IMR-90 (cell line): ENCODE results near the gene GPRIN3. TPM values are rescaled to one million over a fixed set of nuclear protein-coding genes. Genes with fewer than 3 reads are reported as not detected.

Experiments used
- ATAC-seq: fragments of 200-7000 bp; cut with Tn5 transposase; 2 replicates; pipeline ENCODE4 v1.9.1; 2020; ENCODE audit warnings: low read depth, mild to moderate bottlenecking, moderate library complexity
- BruUV-seq: library from RNA; stranded (reverse); fragments of 400-500 nt; replicated peaks from 2 replicates; lab custom pipeline; 2021; lab: Mats Ljungman, UMichigan
- CTCF ChIA-PET: fragments of 300-600 bp; formaldehyde crosslinking; extraction: SDS; loops from one replicate; lab custom pipeline; 2021; ENCODE audit warnings: antibody characterized with exemption; lab: Yijun Ruan, JAX
- POLR2A ChIA-PET: fragments of 300-600 bp; sonication (Branson Sonifier 250); formaldehyde crosslinking; loops from one replicate; lab custom pipeline; 2022; ENCODE audit warnings: antibody characterized with exemption; ENCODE audit not compliant: unreplicated experiment; lab: Charles Lee
- DNase-seq: peaks from one replicate; pipeline ENCODE4 v3.0.0; 2013
- H2AFZ ChIP-seq: replicated peaks from 2 replicates; pipeline ENCODE3; 2013; ENCODE audit warnings: low read length, mild to moderate bottlenecking; ENCODE audit not compliant: poor library complexity
- H2AK5ac ChIP-seq: 2 replicates; pipeline ENCODE4 v1.6.1; 2013; ENCODE audit warnings: low read depth, low read length, inconsistent platforms
- H2AK9ac ChIP-seq: replicated peaks from 2 replicates; pipeline ENCODE3; 2013; ENCODE audit warnings: mild to moderate bottlenecking, low read depth, low read length, moderate library complexity; ENCODE audit not compliant: poor library complexity
- H2BK120ac ChIP-seq: 2 replicates; pipeline ENCODE4 v1.6.1; 2013; ENCODE audit warnings: low read depth, low read length, inconsistent platforms
- H2BK15ac ChIP-seq: 3 replicates; pipeline ENCODE4 v1.6.1; 2013; ENCODE audit warnings: low read depth, low read length, inconsistent platforms
- H2BK20ac ChIP-seq: 2 replicates; pipeline ENCODE4 v1.6.1; 2013; ENCODE audit warnings: low read depth, mild to moderate bottlenecking, inconsistent platforms, low read length, moderate library complexity
- H2BK5ac ChIP-seq: 2 replicates; pipeline ENCODE4 v1.6.1; 2013; ENCODE audit warnings: mild to moderate bottlenecking, low read depth, low read length, inconsistent platforms; ENCODE audit not compliant: poor library complexity, severe bottlenecking
- H3K14ac ChIP-seq: replicated peaks from 2 replicates; pipeline ENCODE4 v1.6.1; 2013; ENCODE audit warnings: low read depth, low read length, inconsistent platforms
- H3K18ac ChIP-seq: 2 replicates; pipeline ENCODE4 v1.6.1; 2013; ENCODE audit warnings: low read depth, low read length, control low read depth
- H3K23ac ChIP-seq: 2 replicates; pipeline ENCODE4 v1.6.1; 2013; ENCODE audit warnings: low read depth, low read length, inconsistent platforms
- H3K27ac ChIP-seq: 2 replicates; pipeline ENCODE4 v1.5.1; 2013; ENCODE audit warnings: mild to moderate bottlenecking, control low read depth, low read length; ENCODE audit not compliant: insufficient read depth
- H3K27me3 ChIP-seq: 2 replicates; pipeline ENCODE4 v1.6.1; 2013; ENCODE audit warnings: low read length; ENCODE audit not compliant: control insufficient read depth, insufficient read depth
- H3K36me3 ChIP-seq: 2 replicates; pipeline ENCODE4 v1.6.1; 2013; ENCODE audit warnings: low read length, mixed read lengths; ENCODE audit not compliant: control insufficient read depth, insufficient read depth
- H3K4ac ChIP-seq: 2 replicates; pipeline ENCODE4 v1.6.1; 2013; ENCODE audit warnings: low read depth, low read length, inconsistent platforms
- H3K4me1 ChIP-seq: 2 replicates; pipeline ENCODE4 v1.6.1; 2013; ENCODE audit warnings: low read length, mixed read lengths; ENCODE audit not compliant: control insufficient read depth, insufficient read depth
- H3K4me2 ChIP-seq: 2 replicates; pipeline ENCODE4 v1.6.1; 2013; ENCODE audit warnings: low read depth, mild to moderate bottlenecking, control low read depth, low read length, moderate library complexity
- H3K4me3 ChIP-seq: 2 replicates; pipeline ENCODE4 v1.5.1; 2013; ENCODE audit warnings: low read depth, mild to moderate bottlenecking, control low read depth, low read length, moderate library complexity; ENCODE audit not compliant: insufficient read depth
- H3K56ac ChIP-seq: 2 replicates; pipeline ENCODE4 v1.6.1; 2013; ENCODE audit warnings: low read length, inconsistent platforms; ENCODE audit not compliant: insufficient read depth; ENCODE audit errors: extremely low read depth
- H3K79me1 ChIP-seq, 2 experiments: 2 replicates each; pipeline ENCODE4 v1.6.1; 2013; ENCODE audit warnings: low read length in 2 of 2, inconsistent platforms in 1 of 2, low read depth in 1 of 2
- H3K9ac ChIP-seq: 2 replicates; pipeline ENCODE4 v1.6.1; 2013; ENCODE audit warnings: low read depth, low read length, control low read depth
- H3K9me1 ChIP-seq: 2 replicates; pipeline ENCODE4 v1.6.1; 2013; ENCODE audit warnings: low read length, inconsistent platforms; ENCODE audit not compliant: insufficient read depth
- H3K9me3 ChIP-seq: 2 replicates; pipeline ENCODE4 v1.6.1; 2013; ENCODE audit warnings: low read length; ENCODE audit not compliant: control insufficient read depth, insufficient read depth
- H4K20me1 ChIP-seq: 2 replicates; pipeline ENCODE4 v1.6.1; 2013; ENCODE audit warnings: low read length, inconsistent platforms; ENCODE audit not compliant: insufficient read depth
- H4K5ac ChIP-seq: 2 replicates; pipeline ENCODE4 v1.6.1; 2013; ENCODE audit warnings: mild to moderate bottlenecking, low read depth, low read length, control low read depth
- H4K8ac ChIP-seq, 2 experiments: 2 replicates each; pipeline ENCODE4 v1.6.1; 2013; ENCODE audit warnings: low read depth in 2 of 2, low read length in 2 of 2, control low read depth in 1 of 2, inconsistent platforms in 1 of 2
- H4K91ac ChIP-seq: 2 replicates; pipeline ENCODE4 v1.6.1; 2013; ENCODE audit warnings: low read depth, low read length, inconsistent platforms; ENCODE audit not compliant: insufficient read depth
- CTCF ChIP-seq: conservative IDR thresholded peaks from 2 replicates; pipeline ENCODE4 v1.5.1; 2012; ENCODE audit warnings: mild to moderate bottlenecking, low read depth, low read length, improper control_type of control experiment
- ELK1 ChIP-seq: fragments of 150-350 bp; IDR thresholded peaks from 2 replicates; pipeline ENCODE4 v1.6.1; 2016; ENCODE audit warnings: low read depth, mild to moderate bottlenecking, low read length, moderate library complexity, borderline replicate concordance
- MAFK ChIP-seq: IDR thresholded peaks from 2 replicates; pipeline ENCODE4 v1.6.1; 2012; ENCODE audit warnings: low read depth, low read length, improper control_type of control experiment
- MAZ ChIP-seq: IDR thresholded peaks from 2 replicates; pipeline ENCODE4 v1.6.1; 2012; ENCODE audit warnings: low read depth, mild to moderate bottlenecking, low read length, improper control_type of control experiment, moderate library complexity, borderline replicate concordance
- MXI1 ChIP-seq: IDR thresholded peaks from 2 replicates; pipeline ENCODE4 v1.6.1; 2012; ENCODE audit warnings: low read depth, mild to moderate bottlenecking, low read length, moderate library complexity, borderline replicate concordance
- NFE2L2 ChIP-seq: fragments of 150-350 bp; IDR thresholded peaks from 2 replicates; pipeline ENCODE4 v1.6.1; 2016; ENCODE audit warnings: low read depth, mild to moderate bottlenecking, low read length
- POLR2A ChIP-seq: IDR thresholded peaks from 2 replicates; pipeline ENCODE4 v1.6.1; 2012; ENCODE audit warnings: mild to moderate bottlenecking, low read depth, low read length
- RFX5 ChIP-seq: IDR thresholded peaks from 2 replicates; pipeline ENCODE4 v1.8.0; 2012; ENCODE audit warnings: low read depth, mild to moderate bottlenecking, low read length, moderate library complexity
- WGBS, 2 experiments: methylation state at CpG; one replicate each; pipeline versions ENCODE4 v1.1.5 to v1.1.7; 2013; ENCODE audit warnings: missing lambda C conversion rate in 2 of 2; ENCODE audit not compliant: insufficient read length in 1 of 2; ENCODE audit errors: extremely low coverage in 2 of 2; 5-methylcytosine and 5-hydroxymethylcytosine counted together
- dilution Hi-C: fragments of 300-500 bp; cut with HindIII; formaldehyde crosslinking; loops from one replicate; pipeline ENCODE4 v1.14.3; 2018; ENCODE audit warnings: low sequenced_read_pairs; ENCODE audit not compliant: unreplicated experiment
- in situ Hi-C: fragments of 300-500 bp; cut with MboI; formaldehyde crosslinking; loops from 3 replicates; pipeline ENCODE4 v1.14.3; 2019; ENCODE audit warnings: low sequenced_read_pairs, inconsistent platforms, mixed read lengths
- intact Hi-C: fragments of 100-400 bp; cut with micrococcal nuclease; formaldehyde crosslinking; loops from 2 replicates; pipeline ENCODE4 v1.10.0; 2022
- polyA plus RNA-seq, 3 experiments: library from polyadenylated mRNA; depleted of rRNA; stranded (reverse); fragments of >200 nt; gene quantifications; 2 replicates each; pipeline ENCODE4 v1.2.3, GENCODE V29; 2012; ENCODE audit warnings: low replicate concordance in 1 of 3
- total RNA-seq: library from RNA; depleted of rRNA; stranded (reverse); fragments of >200 nt; gene quantifications from 2 replicates; pipeline ENCODE4 v1.2.3, GENCODE V29; 2012

The GPRIN3 gene
- total and polyA plus RNA-seq, 2 of the 4 experiments (the other 2 are of a cell fraction): under 0.01 TPM; not detected in 1

- H2AK9ac ChIP-seq: no peak overlapping the region
- no peak for DNase-seq
- H4K5ac ChIP-seq: no peak overlapping the region
- no peak overlapping the region for H3K4me2 ChIP-seq
- no peak overlapping the region for H2BK5ac ChIP-seq
- no peaks in the 10 kb centered on the region for H4K20me1 ChIP-seq
- peaks cover 3% of the 10 kb centered on the region for H3K27me3 ChIP-seq
- ATAC-seq: no peak
- no peak for TF ChIP-seq MXI1
- TF ChIP-seq RFX5: no peak
- no peak for TF ChIP-seq ELK1
- TF ChIP-seq MAFK: no peak
- no peak for TF ChIP-seq CTCF
- no peak for TF ChIP-seq NFE2L2
- no peak for TF ChIP-seq POLR2A
- TF ChIP-seq MAZ: no peak
- no peak overlapping the region for H3K18ac ChIP-seq
- H4K8ac ChIP-seq: no peak overlapping the region
- intact Hi-C loops (no loop called here), in situ Hi-C loops (no loop called here), dilution Hi-C loops (no loop called here)
- H2BK20ac ChIP-seq: no peak overlapping the region
- no peak overlapping the region for H3K56ac ChIP-seq
- H3K36me3 ChIP-seq: no peaks in the 10 kb centered on the region
- no peak overlapping the region for H3K27ac ChIP-seq
- no peak overlapping the region for H3K9ac ChIP-seq
- H2AFZ ChIP-seq: no peak overlapping the region
- no peak overlapping the region for H2AK5ac ChIP-seq
- H4K91ac ChIP-seq: no peak overlapping the region
- no peak overlapping the region for H3K4me3 ChIP-seq
- no peak overlapping the region for H3K4ac ChIP-seq
- ChIA-PET POLR2A (no interaction called here), CTCF (no interaction called here)
- no CpG with 5 or more reads among the region's 1 CpG for WGBS, 2 experiments
- no peaks in the 10 kb centered on the region for H3K9me1 ChIP-seq
- H3K23ac ChIP-seq: no peak overlapping the region
- H2BK120ac ChIP-seq: no peak overlapping the region
- H2BK15ac ChIP-seq: no peak overlapping the region
- no peaks in the 10 kb centered on the region for H3K9me3 ChIP-seq
- BruUV-seq: no TSS peak
- H3K14ac ChIP-seq: no peak overlapping the region
- H3K79me1 ChIP-seq: no peaks in the 10 kb centered on the region
- no peaks in the 10 kb centered on the region for H3K4me1 ChIP-seq
Measured at GRCh38 chr4:89296399-89296798, 11.2 kb downstream of the GPRIN3 start.
